Keratinocyte (primary cell): ENCODE data around the gene PI3. TPM values are rescaled to one million over a fixed set of nuclear protein-coding genes. Genes with fewer than 3 reads are reported as not detected.

Experiments used
- DNase-seq: peaks from one replicate; pipeline ENCODE4 v3.0.0-alpha.2; 2011; ENCODE audit warnings: low read depth, missing footprints, low spot score
- FAIRE-seq: peaks from 2 replicates; lab custom pipeline; 2011; peaks lifted over from hg19 to GRCh38; lab: Jason Lieb, UNC
- H2AFZ ChIP-seq: 2 replicates; pipeline ENCODE4 v1.6.0; 2012; ENCODE audit warnings: low read length, control low read depth, inconsistent platforms; ENCODE audit not compliant: control insufficient read depth
- H3K27ac ChIP-seq: 2 replicates; pipeline ENCODE4 v1.5.1; 2011; ENCODE audit warnings: low read length; ENCODE audit not compliant: control insufficient read depth, insufficient read depth
- H3K27me3 ChIP-seq: 3 replicates; pipeline ENCODE4 v1.6.0; 2011; ENCODE audit warnings: low read length; ENCODE audit not compliant: control insufficient read depth, insufficient read depth; ENCODE audit errors: extremely low read depth
- H3K36me3 ChIP-seq, 2 experiments: 2 replicates in 1 of 2; 3 replicates in 1 of 2; pipeline ENCODE4 v1.5.1; 2011; ENCODE audit warnings: low read length in 2 of 2, mild to moderate bottlenecking in 1 of 2; ENCODE audit not compliant: control insufficient read depth in 2 of 2, insufficient read depth in 2 of 2; ENCODE audit errors: extremely low read depth in 1 of 2
- H3K4me1 ChIP-seq: 3 replicates; pipeline ENCODE4 v1.5.1; 2011; ENCODE audit warnings: low read length; ENCODE audit not compliant: control insufficient read depth, insufficient read depth; ENCODE audit errors: extremely low read depth
- H3K4me2 ChIP-seq: 3 replicates; pipeline ENCODE4 v1.6.0; 2011; ENCODE audit warnings: low read depth, low read length; ENCODE audit not compliant: control insufficient read depth, insufficient read depth; ENCODE audit errors: extremely low read depth
- H3K4me3 ChIP-seq, 3 experiments: fragments of 200-600 bp in 1 of 3; sonication (generic) in 1 of 3; 2 replicates in 2 of 3; 3 replicates in 1 of 3; pipeline ENCODE4 v1.5.1; 2011 to 2016; ENCODE audit warnings: low read length in 3 of 3, mild to moderate bottlenecking in 3 of 3, control low read depth in 2 of 3, inconsistent platforms in 1 of 3, low read depth in 1 of 3, mixed read lengths in 1 of 3, mixed run types in 1 of 3, moderate library complexity in 1 of 3; ENCODE audit not compliant: control insufficient read depth in 2 of 3, insufficient read depth in 2 of 3; ENCODE audit errors: extremely low read depth in 1 of 3
- H3K79me2 ChIP-seq: 2 replicates; pipeline ENCODE4 v1.6.0; 2012; ENCODE audit warnings: low read length; ENCODE audit not compliant: control insufficient read depth, insufficient read depth
- H3K9ac ChIP-seq: 3 replicates; pipeline ENCODE4 v1.6.0; 2011; ENCODE audit warnings: low read length; ENCODE audit not compliant: control insufficient read depth, insufficient read depth; ENCODE audit errors: extremely low read depth
- H3K9me1 ChIP-seq: 3 replicates; pipeline ENCODE4 v1.6.0; 2011; ENCODE audit warnings: low read length; ENCODE audit not compliant: control insufficient read depth, insufficient read depth; ENCODE audit errors: extremely low read depth
- H3K9me3 ChIP-seq: 2 replicates; pipeline ENCODE4 v1.5.1; 2012; ENCODE audit warnings: low read depth, low read length; ENCODE audit not compliant: control insufficient read depth
- H4K20me1 ChIP-seq: 3 replicates; pipeline ENCODE4 v1.6.0; 2011; ENCODE audit warnings: low read length; ENCODE audit not compliant: control insufficient read depth, insufficient read depth; ENCODE audit errors: extremely low read depth
- EZH2 ChIP-seq: IDR thresholded peaks from one replicate; pipeline ENCODE4 v1.6.1; 2012; ENCODE audit warnings: inconsistent platforms, mild to moderate bottlenecking, low read length, moderate library complexity
- dilution Hi-C: fragments of 300-500 bp; cut with MboI; formaldehyde crosslinking; loops from one replicate; pipeline ENCODE4 v1.7.0; 2020; ENCODE audit warnings: low sequenced_read_pairs; ENCODE audit not compliant: extremely low pct_ligation_motif_present
- polyA plus RNA-seq, 5 experiments: library from polyadenylated mRNA; depleted of rRNA in 3 of 5; stranded (reverse) in 3 of 5; stranded (forward) in 1 of 5; unstranded in 1 of 5; fragments of >200 nt; gene quantifications; 1 replicate in 1 of 5; 2 replicates in 3 of 5; 3 replicates in 1 of 5; pipeline versions ENCODE4 v1.2.1 to v1.2.3, GENCODE V29; 2011 to 2012; ENCODE audit warnings: missing spikeins in 2 of 5, low read depth in 1 of 5, low replicate concordance in 1 of 5
- TF ChIP-seq, protein P1 (sequence below), 3 experiments: IDR thresholded peaks in 1 of 3; conservative IDR thresholded peaks in 1 of 3; optimal IDR thresholded peaks in 1 of 3; 2 replicates in 2 of 3; 3 replicates in 1 of 3; pipeline versions ENCODE3 to v1.5.1; 2011; ENCODE audit warnings: low read length in 3 of 3, mild to moderate bottlenecking in 3 of 3, moderate library complexity in 2 of 3, control low read depth in 1 of 3, inconsistent platforms in 1 of 3; ENCODE audit not compliant: insufficient read depth in 2 of 3; ENCODE audit errors: extremely low read depth in 1 of 3

Gene PI3
- polyA plus RNA-seq, 1 donor (not counting 4 experiments of a cell fraction or from before 2014, with no cell fraction given): 71.1 TPM

DNA sequence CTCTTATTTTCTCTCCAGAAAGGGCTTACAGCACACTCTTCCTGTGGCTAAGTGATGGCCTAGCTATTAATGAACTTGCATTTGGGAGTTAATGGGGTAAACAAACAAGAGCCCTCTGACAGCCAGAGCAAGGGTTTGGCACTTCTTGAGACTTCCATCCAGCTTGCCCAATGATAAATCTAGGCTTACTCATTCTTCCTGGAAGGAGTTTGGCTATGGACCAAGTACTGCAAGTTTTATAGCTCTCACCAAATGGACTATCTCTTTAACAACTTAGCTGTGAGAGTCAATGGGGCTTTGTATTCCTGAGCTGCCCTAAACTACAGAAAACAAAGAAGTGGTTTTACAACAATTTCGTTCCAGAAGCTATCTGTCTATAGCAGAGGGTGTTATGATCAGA lies 16.7 kb upstream of the PI3 start:
- FAIRE-seq (peak; percentile 99), DNase-seq (peak; percentile 17)
- no peaks in the 10 kb centered on the region for H3K79me2 ChIP-seq
- H3K9me3 ChIP-seq: no peaks in the 10 kb centered on the region
- no peak overlapping the region for H3K9ac ChIP-seq
- H3K4me3 ChIP-seq: no peak overlapping the region
- dilution Hi-C loops: no loop called here
- no peak for TF ChIP-seq EZH2
- TF ChIP-seq, protein P1, sequence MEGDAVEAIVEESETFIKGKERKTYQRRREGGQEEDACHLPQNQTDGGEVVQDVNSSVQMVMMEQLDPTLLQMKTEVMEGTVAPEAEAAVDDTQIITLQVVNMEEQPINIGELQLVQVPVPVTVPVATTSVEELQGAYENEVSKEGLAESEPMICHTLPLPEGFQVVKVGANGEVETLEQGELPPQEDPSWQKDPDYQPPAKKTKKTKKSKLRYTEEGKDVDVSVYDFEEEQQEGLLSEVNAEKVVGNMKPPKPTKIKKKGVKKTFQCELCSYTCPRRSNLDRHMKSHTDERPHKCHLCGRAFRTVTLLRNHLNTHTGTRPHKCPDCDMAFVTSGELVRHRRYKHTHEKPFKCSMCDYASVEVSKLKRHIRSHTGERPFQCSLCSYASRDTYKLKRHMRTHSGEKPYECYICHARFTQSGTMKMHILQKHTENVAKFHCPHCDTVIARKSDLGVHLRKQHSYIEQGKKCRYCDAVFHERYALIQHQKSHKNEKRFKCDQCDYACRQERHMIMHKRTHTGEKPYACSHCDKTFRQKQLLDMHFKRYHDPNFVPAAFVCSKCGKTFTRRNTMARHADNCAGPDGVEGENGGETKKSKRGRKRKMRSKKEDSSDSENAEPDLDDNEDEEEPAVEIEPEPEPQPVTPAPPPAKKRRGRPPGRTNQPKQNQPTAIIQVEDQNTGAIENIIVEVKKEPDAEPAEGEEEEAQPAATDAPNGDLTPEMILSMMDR (optimal IDR thresholded peaks at IDR 0.05 in 1 of 3, IDR thresholded peaks at IDR 0.05 in 1 of 3, conservative IDR thresholded peaks at IDR 0.05 in 1 of 3; ENCODE audit: extremely low read depth in 1 of 3, insufficient read depth in 2 of 3, low read length in 3 of 3): no peak
- no peak overlapping the region for H2AFZ ChIP-seq
- peaks cover 9% of the 10 kb centered on the region for H3K4me1 ChIP-seq
- H3K4me2 ChIP-seq: no peak overlapping the region
- H3K27me3 ChIP-seq: peaks cover 3% of the 10 kb centered on the region
- no peaks in the 10 kb centered on the region for H4K20me1 ChIP-seq
- H3K9me1 ChIP-seq: no peaks in the 10 kb centered on the region
- H3K27ac ChIP-seq: no peak overlapping the region
- H3K36me3 ChIP-seq: no peaks in the 10 kb centered on the region

DNA sequence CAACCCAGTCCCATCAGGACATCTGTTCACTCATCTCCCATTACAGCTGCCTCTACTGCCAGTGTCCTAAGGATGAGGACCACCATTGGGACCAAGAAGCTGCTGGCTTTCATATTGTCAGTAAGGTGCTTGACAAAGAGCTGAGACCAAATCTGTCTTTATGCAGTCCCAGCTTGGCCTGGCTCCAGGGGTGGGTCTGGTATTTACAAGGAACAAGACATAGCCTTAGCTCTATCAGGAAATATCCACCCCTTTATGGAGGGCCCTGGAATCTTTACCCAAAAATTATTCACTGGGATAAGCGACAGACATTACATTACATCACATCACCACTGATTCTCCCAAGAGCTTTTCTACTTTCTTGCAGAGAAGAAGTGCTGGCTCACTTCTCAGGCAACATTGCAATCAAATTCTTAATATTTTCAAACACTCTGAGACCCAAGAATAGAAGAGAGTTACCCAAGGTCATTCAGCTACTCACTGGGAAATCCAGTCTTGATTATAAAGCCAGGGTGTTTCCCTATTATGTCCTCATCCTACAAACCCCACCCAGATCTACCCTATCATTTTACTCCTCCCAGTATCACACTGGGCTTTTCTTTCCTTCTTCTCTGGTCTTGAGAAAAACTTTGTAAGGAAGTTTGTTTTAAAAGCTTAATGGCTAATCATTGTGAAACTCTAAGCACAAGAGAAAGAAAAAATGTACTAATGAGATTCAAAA lies 11.5 kb upstream of the PI3 start:
- Histone ChIP-seq H3K79me2 (no peaks in the 10 kb centered on the region), H3K4me1 (peaks cover 2% of the 10 kb centered on the region), H3K9ac (no peak overlapping the region), H3K27ac (no peak overlapping the region), H3K36me3 (no peaks in the 10 kb centered on the region), H4K20me1 (no peaks in the 10 kb centered on the region), H3K4me2 (no peak overlapping the region), H3K9me1 (no peaks in the 10 kb centered on the region), H2AFZ (no peak overlapping the region), H3K27me3 (peaks cover 5% of the 10 kb centered on the region), H3K9me3 (no peaks in the 10 kb centered on the region), H3K4me3 (no peak overlapping the region)
- TF ChIP-seq, protein P1 (optimal IDR thresholded peaks at IDR 0.05 in 1 of 3, IDR thresholded peaks at IDR 0.05 in 1 of 3, conservative IDR thresholded peaks at IDR 0.05 in 1 of 3; ENCODE audit: extremely low read depth in 1 of 3, insufficient read depth in 2 of 3, low read length in 3 of 3): no peak
- no peak for TF ChIP-seq EZH2
- DNase-seq (no peak), FAIRE-seq (no peak)
- dilution Hi-C loops: no loop called here
